Kidney tubule cell (primary cell): ENCODE measurements around the gene USP4.
"Not testable (repeated sequence)": the region's sequence is repeated elsewhere in the genome, so short reads cannot be mapped to it uniquely, and the experiment has no call there.

ENCODE experiments used
- DNase-seq: peaks from one replicate; pipeline ENCODE4 v3.0.0-alpha.2; 2018; ENCODE audit warnings: low spot score

Gene USP4

DNA sequence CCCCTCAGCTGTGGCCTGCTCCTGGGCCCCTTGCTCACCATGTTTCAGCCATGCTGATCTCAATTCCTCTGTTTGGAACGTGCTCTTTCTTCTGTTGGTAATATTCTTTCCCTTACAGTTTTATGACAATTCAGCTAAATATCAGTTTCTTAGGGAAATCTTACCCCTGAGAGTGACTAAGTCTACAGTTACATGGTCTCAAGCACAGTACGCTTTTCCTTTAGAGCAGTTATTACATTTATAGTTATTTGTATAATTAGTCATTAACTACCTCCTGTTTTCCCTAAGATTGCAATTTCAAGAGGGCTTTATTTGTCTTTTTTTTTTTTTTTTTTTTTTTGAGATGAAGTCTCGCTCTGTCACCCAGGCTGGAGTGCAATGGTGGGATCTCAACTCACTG is 86.3 kb downstream of the USP4 start:
- no peak for DNase-seq

DNA sequence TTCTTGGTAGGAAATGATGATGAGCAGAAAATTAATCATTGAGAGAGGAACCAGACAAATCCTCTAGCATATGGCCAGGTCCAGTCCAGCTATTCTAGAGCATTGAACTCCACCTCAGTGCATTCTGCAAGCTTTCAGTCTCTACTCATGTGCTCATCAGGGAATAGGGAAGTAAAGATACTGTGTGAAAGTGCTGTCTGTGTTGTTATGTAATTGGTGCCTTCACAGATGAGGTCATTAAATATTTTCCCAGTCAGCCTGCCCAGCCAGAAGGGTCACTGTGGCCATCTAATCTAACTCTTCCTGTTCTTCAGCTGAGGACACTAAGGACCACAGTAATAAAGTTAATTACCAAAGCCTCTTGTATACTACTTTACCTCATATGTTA is 91.0 kb downstream of the USP4 start:
- DNase-seq = peak; percentile 58

DNA sequence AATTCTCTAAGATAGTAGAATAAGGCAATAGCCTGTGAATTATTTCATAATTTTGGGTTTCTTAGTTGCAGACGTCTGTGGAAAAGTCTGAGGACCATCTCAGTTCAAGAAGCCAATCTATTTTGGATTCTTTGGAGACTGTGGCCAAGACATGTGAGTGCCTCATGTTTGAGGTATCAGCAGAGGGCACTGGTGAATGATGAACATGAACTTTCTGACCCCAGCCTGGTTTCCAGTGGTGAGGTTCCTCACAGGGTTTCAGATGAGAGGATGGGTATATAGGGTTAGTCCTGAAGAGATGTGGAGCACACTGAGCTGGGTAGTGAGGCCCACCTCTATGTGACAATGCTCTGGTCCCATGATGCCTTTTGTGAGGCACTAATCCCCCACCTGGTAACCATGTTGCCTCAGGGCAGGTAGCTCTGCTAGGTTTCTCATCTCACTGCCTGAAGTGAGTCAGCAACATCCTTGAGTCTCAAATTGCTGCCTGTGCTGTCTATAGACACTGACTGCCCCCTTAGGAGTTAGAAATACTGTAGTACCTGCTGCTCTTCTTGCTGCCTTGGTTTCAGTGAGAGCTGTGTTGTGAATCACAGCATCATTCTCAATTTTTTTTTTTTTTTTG is 95.2 kb downstream of the USP4 start:
- peak; percentile 60 for DNase-seq

DNA sequence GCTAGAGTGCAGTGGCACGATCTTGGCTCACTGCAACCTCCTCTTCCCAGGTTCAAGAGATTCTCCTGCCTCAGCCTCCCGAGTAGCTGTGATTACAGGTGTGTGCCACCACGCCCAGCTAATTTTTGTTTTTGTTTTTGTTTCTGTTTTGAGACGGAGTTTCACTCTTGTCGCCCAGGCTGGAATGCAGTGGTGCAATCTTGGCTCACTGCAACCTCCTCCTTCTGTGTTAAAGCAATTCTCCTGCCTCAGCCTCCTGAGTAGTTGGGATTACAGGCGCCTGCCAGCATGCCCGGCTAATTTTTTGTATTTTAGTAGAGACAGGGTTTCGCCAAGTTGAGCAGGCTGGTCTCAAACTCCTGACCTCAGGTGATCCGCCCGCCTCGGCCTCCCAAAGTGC is 99.8 kb downstream of the USP4 start:
- not testable (repeated sequence) for DNase-seq

GRCh38 chr3:49238274-49239127 is 101.4 kb downstream of the USP4 start:
- no peak for DNase-seq

DNA sequence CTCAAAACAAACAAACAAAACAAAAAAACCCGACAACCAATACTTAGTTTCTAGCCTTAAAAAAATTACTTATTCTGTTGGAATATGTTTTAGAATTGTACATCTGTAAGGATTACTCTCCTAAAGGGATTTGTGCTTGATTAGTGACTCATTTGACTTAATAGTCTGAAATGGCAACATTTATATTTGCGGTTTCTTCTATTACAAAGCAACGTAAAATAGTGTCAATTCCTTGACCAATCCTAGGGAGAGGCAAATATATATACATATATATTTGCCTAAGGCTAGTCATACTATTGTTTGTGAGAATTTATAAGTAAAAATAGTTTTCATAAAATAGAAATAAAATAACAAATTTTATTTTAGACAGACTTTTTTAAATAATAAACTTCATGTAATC is 102.5 kb downstream of the USP4 start:
- DNase-seq = no peak

DNA sequence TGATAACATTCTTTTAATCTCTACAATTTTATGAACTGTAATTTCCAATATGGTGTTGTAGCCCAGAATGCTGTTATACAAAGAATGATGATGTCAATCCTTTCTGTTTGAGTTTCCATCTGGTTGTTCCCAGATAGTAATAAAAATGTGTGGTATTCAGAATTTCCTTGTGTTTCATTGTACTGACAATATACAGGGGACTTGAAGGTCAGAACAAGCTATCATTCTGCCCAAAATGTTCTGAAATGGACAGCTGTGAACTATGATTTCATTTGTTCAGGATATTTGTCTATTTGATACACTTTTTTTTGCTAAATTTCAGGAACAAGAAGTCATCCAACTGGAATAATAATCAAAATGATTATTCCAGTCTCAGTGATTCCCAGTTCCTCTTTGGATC is 103.6 kb downstream of the USP4 start:
- no peak for DNase-seq

DNA sequence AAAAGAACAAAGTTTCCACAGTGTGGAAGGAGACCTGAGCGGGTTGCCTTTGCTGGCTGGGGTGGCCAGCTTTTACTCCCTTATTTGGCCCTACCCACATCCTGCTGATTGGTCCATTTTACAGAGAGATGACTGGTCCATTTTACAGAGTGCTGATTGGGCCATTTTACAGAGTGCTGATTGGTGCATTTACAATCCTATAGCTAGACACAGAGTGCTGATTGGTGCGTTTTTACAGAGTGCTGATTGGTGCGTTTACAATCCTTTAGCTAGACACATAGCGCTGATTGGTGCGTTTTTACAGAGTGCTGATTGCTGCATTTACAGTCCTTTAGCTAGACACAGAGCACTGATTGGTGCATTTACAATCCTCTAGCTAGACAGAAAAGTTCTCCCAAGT is 111.0 kb downstream of the USP4 start:
- not testable (repeated sequence) for DNase-seq
